NCI-H1048 (cell line): ENCODE results near the gene ST8SIA4.

ENCODE experiments used
- DNase-seq: peaks from one replicate; lab custom pipeline; 2025; lab: John Stamatoyannopoulos, UW

Gene ST8SIA4

GRCh38 chr5:100903039-100903887, at the start of gene ST8SIA4:
ST8SIA4 (minus strand) TSS chr5:100903282; CDS start chr5:100902955, 327 bp downstream.
- peak; percentile 39 for DNase-seq

GRCh38 chr5:100950985-100951384, 47.9 kb upstream of the ST8SIA4 start:
- no peak for DNase-seq

- DNase-seq: no peak
These were observed 10.2 kb upstream of the ST8SIA4 start for GRCh38 chr5:100913298-100913697.

- no peak for DNase-seq
These were observed 6.0 kb upstream of the ST8SIA4 start for GRCh38 chr5:100909034-100909433.

GRCh38 chr5:100905259-100905914, 2.3 kb upstream of the ST8SIA4 start:
- DNase-seq: no peak

- no peak for DNase-seq
These were observed 1.3 kb upstream of the ST8SIA4 start for GRCh38 chr5:100904259-100904861.

- no peak for DNase-seq
These were observed 543 bp downstream of the ST8SIA4 start for GRCh38 chr5:100902440-100903038.

- no peak for DNase-seq
These were observed 1.2 kb downstream of the ST8SIA4 start for GRCh38 chr5:100901821-100902341.

- no peak for DNase-seq
These were observed 2.0 kb downstream of the ST8SIA4 start for GRCh38 chr5:100900796-100901781.

- no peak for DNase-seq
These were observed 2.8 kb downstream of the ST8SIA4 start for GRCh38 chr5:100900142-100900795.

GRCh38 chr5:100899675-100900074, 3.4 kb downstream of the ST8SIA4 start:
- DNase-seq: no peak

GRCh38 chr5:100898504-100899346, 4.4 kb downstream of the ST8SIA4 start:
- DNase-seq: no peak

- DNase-seq: no peak
These were observed 7.0 kb downstream of the ST8SIA4 start for GRCh38 chr5:100896054-100896453.

GRCh38 chr5:100890461-100891008, 12.5 kb downstream of the ST8SIA4 start:
- DNase-seq: no peak

- DNase-seq: no peak
These were observed 13.2 kb downstream of the ST8SIA4 start for GRCh38 chr5:100889896-100890295.

- DNase-seq: no peak
These were observed 13.8 kb downstream of the ST8SIA4 start for GRCh38 chr5:100889165-100889743.

- DNase-seq: no peak
These were observed 25.8 kb downstream of the ST8SIA4 start for GRCh38 chr5:100877274-100877673.

GRCh38 chr5:100872408-100873190, 30.5 kb downstream of the ST8SIA4 start:
- DNase-seq: no peak
